Heart left ventricle (tissue), 16 donors: ENCODE results near the gene WDR75. TPM values are rescaled to one million over a fixed set of nuclear protein-coding genes. Genes with fewer than 3 reads are reported as not detected.

Experiments used
- ATAC-seq, 4 donors: fragments of 200-7000 bp; cut with Tn5 transposase; one replicate each; pipeline ENCODE4 v1.9.1; 2020 to 2022; ENCODE audit warnings: moderate library complexity in 4 of 4, mild to moderate bottlenecking in 3 of 4, moderate number of reproducible peaks in 1 of 4
- DNase-seq, 5 donors: peaks; one replicate each; pipeline ENCODE4 v3.0.0-alpha.2; 2020
- H3K27ac ChIP-seq, 12 donors: fragments of 200-600 bp; sonication (generic) in 4 of 12; one replicate each; pipeline versions ENCODE4 v1.5.0 to v1.8.0; 2016 to 2022; ENCODE audit warnings: mild to moderate bottlenecking in 2 of 12
- H3K27me3 ChIP-seq, 9 donors: fragments of 200-600 bp; sonication (generic) in 2 of 9; one replicate each; pipeline versions ENCODE4 v1.5.1 to v1.8.0; 2016 to 2022; ENCODE audit warnings: mild to moderate bottlenecking in 3 of 9
- H3K36me3 ChIP-seq, 9 donors: fragments of 200-600 bp; sonication (generic) in 2 of 9; one replicate each; pipeline versions ENCODE4 v1.5.0 to v1.8.0; 2018 to 2022; ENCODE audit warnings: mild to moderate bottlenecking in 2 of 9
- H3K4me1 ChIP-seq, 12 donors: fragments of 200-600 bp; sonication (generic) in 4 of 12; one replicate each; pipeline versions ENCODE4 v1.5.0 to v1.8.0; 2016 to 2022; ENCODE audit warnings: mild to moderate bottlenecking in 3 of 12
- H3K4me3 ChIP-seq, 12 donors: fragments of 200-600 bp; sonication (generic) in 4 of 12; one replicate each; pipeline versions ENCODE4 v1.5.0 to v1.8.0; 2017 to 2022; ENCODE audit warnings: mild to moderate bottlenecking in 9 of 12, moderate library complexity in 4 of 12
- H3K9me3 ChIP-seq, 12 donors: fragments of 200-600 bp; sonication (generic) in 4 of 12; one replicate each; pipeline versions ENCODE4 v1.5.0 to v1.8.0; 2016 to 2022; ENCODE audit warnings: mild to moderate bottlenecking in 1 of 12
- POLR2A ChIP-seq, 2 donors: fragments of 450-650 bp; IDR thresholded peaks; one replicate each; pipeline ENCODE4 v1.6.1; 2017; ENCODE audit warnings: antibody characterized with exemption in 2 of 2, mild to moderate bottlenecking in 2 of 2, moderate library complexity in 2 of 2
- whole genome bisulfite sequencing, 4 donors: extraction: QIAGEN DNeasy Blood & Tissue Kit in 2 of 4; methylation state at CpG; one replicate each; pipeline versions ENCODE4 v1.1.5 to v1.1.7; 2013 to 2018; 5-methylcytosine and 5-hydroxymethylcytosine counted together
- intact Hi-C, 10 donors: fragments of 100-400 bp; cut with DNase I; formaldehyde crosslinking; loops; one replicate each; pipeline versions ENCODE4 v1.11.1 to v1.14.2; 2022
- polyA plus RNA-seq, 2 donors: library from polyadenylated mRNA; stranded (reverse); fragments of 200-250 nt; gene quantifications; one replicate each; pipeline ENCODE4 v1.2.3, GENCODE V29; 2013
- total RNA-seq, 9 donors: library from RNA; depleted of rRNA in 2 of 9; stranded (reverse); fragments of >200 nt in 2 of 9; fragmentation: NEBNext Ultra II Directional in 3 of 9; extraction: Animal tissue kit (Norgen Biotek cat#: 25700) in 3 of 9; gene quantifications; one replicate each; pipeline versions ENCODE4 v1.1.0 to v1.2.4, GENCODE V29; 2016 to 2023
- TF ChIP-seq, protein P1 (sequence below), 12 donors: fragments of 200-600 bp; sonication (generic) in 4 of 12; IDR thresholded peaks; one replicate each; pipeline versions ENCODE4 v1.5.0 to v1.8.0; 2018 to 2022; ENCODE audit warnings: antibody characterized with exemption in 12 of 12, mild to moderate bottlenecking in 5 of 12
- donor health status: ischemic (EF 13 %, LVEDD 7.1; RV severe dilation, severe dysfunction).
- donor health status: healthy with polysubstance abuse.
- donor health status: DM: no; HTN: yes; CAD: no.
- donor health status: DM: no; HTN: no; CAD: no.
- donor health status: ischemic (EF 25% LVEDD 6.9; RV normal size, moderate dysfunction).
- donor health status: ischemic (EF 25% LVEDD 5.7; RV mildly dilated, moderate dysfunction).
- donor health status: healthy.
- donor health status: DM: yes; HTN: yes; CAD: no.
- donor health status: ischemic (EF 35%, LVEDD 5.7; RV mildly dilated, moderate dysfunction).
- donor health status: nonischemic (EF 11% LVEDD 7.7; RV severe dilation, severe dysfunction).
- donor health status: DM: yes; HTN: yes; CAD: no.
- donor health status: PGD.
- donor health status: ischemic (EF 29% LVEDD 5.4; RV normal size, mild dysfunction).
- donor health status: nonischemic (EF 23%, LVEDD 6.1; RV moderate dilation, normal function).

The WDR75 gene
- total and polyA plus RNA-seq, 11 donors: 10.6 to 22.0 (median 14.9) TPM

DNA sequence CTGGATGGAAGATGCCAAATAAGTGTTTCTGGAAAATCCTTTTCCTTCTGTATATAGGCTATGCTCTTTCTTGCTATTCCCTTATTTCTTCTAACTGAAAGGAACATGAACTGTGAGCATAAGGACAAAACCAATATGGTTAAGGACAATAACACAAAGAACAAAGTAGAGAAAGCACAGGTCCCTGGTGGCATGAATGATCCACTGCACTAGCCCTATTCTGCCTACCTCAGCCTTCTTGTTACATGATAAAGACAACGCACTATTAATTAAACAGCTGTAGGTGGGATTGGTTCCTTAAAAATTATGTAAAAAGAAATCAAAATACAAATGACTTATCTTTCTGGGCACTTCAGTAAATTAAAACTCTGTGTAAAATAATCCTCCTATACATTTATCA, 1.9 kb upstream of the WDR75 start:
- H3K4me1 ChIP-seq: peaks cover 0 to 31% (median 14%) of the 10 kb centered on the region in 12 donors
- WGBS, 4 donors: 81 to 96% (median 90%) methylated on average over 1 of the region's 1 CpG
- intact Hi-C loops: no loop called here
- no peaks in the 10 kb centered on the region for H3K36me3 ChIP-seq
- no peaks in the 10 kb centered on the region for H3K27me3 ChIP-seq
- DNase-seq (no peak), ATAC-seq (no peak)
- TF ChIP-seq POLR2A (IDR thresholded peaks at IDR 0.05): no peak
- TF ChIP-seq, protein P1, sequence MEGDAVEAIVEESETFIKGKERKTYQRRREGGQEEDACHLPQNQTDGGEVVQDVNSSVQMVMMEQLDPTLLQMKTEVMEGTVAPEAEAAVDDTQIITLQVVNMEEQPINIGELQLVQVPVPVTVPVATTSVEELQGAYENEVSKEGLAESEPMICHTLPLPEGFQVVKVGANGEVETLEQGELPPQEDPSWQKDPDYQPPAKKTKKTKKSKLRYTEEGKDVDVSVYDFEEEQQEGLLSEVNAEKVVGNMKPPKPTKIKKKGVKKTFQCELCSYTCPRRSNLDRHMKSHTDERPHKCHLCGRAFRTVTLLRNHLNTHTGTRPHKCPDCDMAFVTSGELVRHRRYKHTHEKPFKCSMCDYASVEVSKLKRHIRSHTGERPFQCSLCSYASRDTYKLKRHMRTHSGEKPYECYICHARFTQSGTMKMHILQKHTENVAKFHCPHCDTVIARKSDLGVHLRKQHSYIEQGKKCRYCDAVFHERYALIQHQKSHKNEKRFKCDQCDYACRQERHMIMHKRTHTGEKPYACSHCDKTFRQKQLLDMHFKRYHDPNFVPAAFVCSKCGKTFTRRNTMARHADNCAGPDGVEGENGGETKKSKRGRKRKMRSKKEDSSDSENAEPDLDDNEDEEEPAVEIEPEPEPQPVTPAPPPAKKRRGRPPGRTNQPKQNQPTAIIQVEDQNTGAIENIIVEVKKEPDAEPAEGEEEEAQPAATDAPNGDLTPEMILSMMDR (IDR thresholded peaks at IDR 0.05): peak in 1 of 12 donors; percentile 6
- no peak overlapping the region for H3K4me3 ChIP-seq
- no peak overlapping the region for H3K27ac ChIP-seq
- H3K9me3 ChIP-seq: peaks cover 0 to 4% (median 0%) of the 10 kb centered on the region in 12 donors

DNA sequence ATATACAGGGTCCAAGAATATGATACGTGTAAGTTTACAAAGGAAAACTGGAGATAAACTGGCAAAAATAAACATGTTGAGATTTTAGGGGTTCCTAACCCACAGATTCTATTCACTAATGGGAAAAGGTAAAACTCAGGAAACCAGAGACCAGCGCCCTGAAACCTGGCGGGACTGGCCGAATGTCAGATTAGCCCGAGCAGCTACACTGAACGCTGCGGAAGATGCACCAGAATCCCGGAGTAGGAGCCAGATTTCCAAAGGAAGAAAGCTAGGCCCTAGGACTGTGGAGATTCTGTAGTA, 679 bp upstream of the WDR75 start:
- ATAC-seq (peak; percentile 43 to 61 (median 58)), DNase-seq (peak in 1 of 5 donors; percentile 63)
- Histone ChIP-seq H3K4me1 (peaks cover 0 to 44% (median 14%) of the 10 kb centered on the region in 12 donors), H3K9me3 (peaks cover 0 to 4% (median 0%) of the 10 kb centered on the region in 12 donors), H3K4me3 (peak overlapping the region; percentile 50 to 91 (median 81)), H3K27me3 (no peaks in the 10 kb centered on the region), H3K27ac (peak overlapping the region; percentile 80 to 97 (median 90)), H3K36me3 (peaks cover 0 to 7% (median 0%) of the 10 kb centered on the region in 9 donors)
- TF ChIP-seq, protein P1 (IDR thresholded peaks at IDR 0.05): no peak
- peak in 1 of 2 donors; percentile 27 for TF ChIP-seq POLR2A (IDR thresholded peaks at IDR 0.05)
- WGBS, 4 donors: 0% methylated on average over 8 of the region's 8 CpGs
- intact Hi-C loops: loop anchor here in 2 of 10 donors (5.0 to 10.0 kb wide), 2 partner anchors 137 to 334 kb away; no protein-coding TSS in a partner anchor

DNA sequence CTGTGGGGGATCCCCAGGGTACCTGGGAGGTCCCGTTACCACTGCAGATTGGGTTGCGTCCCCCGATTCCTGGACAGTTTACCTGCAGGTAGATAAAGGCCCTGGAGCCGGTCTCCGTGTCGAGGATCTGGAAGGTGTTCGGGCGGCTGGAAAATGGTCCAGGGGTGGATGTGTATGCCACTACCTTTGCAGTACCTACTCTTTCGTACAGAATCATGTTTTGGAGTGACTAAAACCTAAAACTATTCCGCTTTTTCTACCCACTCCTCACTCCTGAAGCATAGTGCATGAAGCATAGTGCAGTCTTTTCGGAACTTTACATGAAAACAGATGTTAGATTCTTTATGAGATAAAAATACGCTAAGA, 418 bp downstream of the WDR75 start:
- Histone ChIP-seq H3K4me3 (peak overlapping the region; percentile 50 to 91 (median 81)), H3K27me3 (no peaks in the 10 kb centered on the region), H3K9me3 (no peaks in the 10 kb centered on the region), H3K36me3 (peaks cover 0 to 9% (median 0%) of the 10 kb centered on the region in 9 donors), H3K27ac (peak overlapping the region; percentile 80 to 97 (median 90)), H3K4me1 (peaks cover 0 to 45% (median 14%) of the 10 kb centered on the region in 12 donors)
- TF ChIP-seq, protein P1 (IDR thresholded peaks at IDR 0.05): no peak
- no peak for TF ChIP-seq POLR2A (IDR thresholded peaks at IDR 0.05)
- 0 to 2% (median 0%) methylated on average over 9 to 12 of the region's 12 CpGs for WGBS, 4 donors
- DNase-seq (no peak), ATAC-seq (peak in 3 of 4 donors; percentile 6 to 42 (median 21))
- intact Hi-C loops: loop anchor here in 2 of 10 donors (5.0 to 10.0 kb wide), 2 partner anchors 136 to 333 kb away; no protein-coding TSS in a partner anchor

DNA sequence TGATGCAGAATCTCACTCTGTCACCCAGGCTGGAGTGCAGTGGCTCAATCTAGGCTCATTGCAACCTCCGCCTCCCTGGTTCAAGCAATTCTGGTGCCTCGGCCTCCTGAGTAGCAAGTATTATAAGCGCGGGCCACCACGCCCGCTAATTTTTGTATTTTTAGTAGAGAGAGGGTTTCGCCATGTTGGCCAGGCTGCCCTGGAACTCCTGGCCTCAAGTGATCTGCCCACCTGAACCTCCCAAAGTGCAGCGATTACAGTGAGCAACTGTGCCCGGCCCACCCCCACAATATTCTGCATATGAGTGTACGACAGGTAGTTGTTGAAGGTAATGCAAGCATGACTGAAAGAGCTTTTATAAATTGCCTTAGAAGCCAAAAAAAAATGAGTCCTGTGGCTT, 1.2 kb downstream of the WDR75 start:
- Histone ChIP-seq H3K27me3 (no peaks in the 10 kb centered on the region), H3K4me3 (peak overlapping the region in 8 of 12 donors; percentile 80 to 91 (median 84)), H3K9me3 (no peaks in the 10 kb centered on the region), H3K27ac (no peak overlapping the region), H3K4me1 (peaks cover 0 to 45% (median 14%) of the 10 kb centered on the region in 12 donors), H3K36me3 (peaks cover 0 to 13% (median 2%) of the 10 kb centered on the region in 9 donors)
- intact Hi-C loops: loop anchor here in 2 of 10 donors (5.0 to 10.0 kb wide), 2 partner anchors 135 to 332 kb away; no protein-coding TSS in a partner anchor
- peak in 2 of 5 donors; percentile 7 to 17 for DNase-seq
- no peak for ATAC-seq
- TF ChIP-seq, protein P1 (IDR thresholded peaks at IDR 0.05): no peak
- TF ChIP-seq POLR2A (IDR thresholded peaks at IDR 0.05): no peak
- WGBS, 4 donors: 92 to 94% (median 94%) methylated on average over 10 of the region's 10 CpGs
